Stomach (tissue), 4 donors: Measurements from ENCODE around the gene ECHDC3.

Experiments
- EP300 ChIP-seq: sonication (generic); formaldehyde crosslinking; IDR thresholded peaks from one replicate; pipeline ENCODE4 v1.6.1; 2017; ENCODE audit warnings: antibody characterized with exemption
- POLR2A ChIP-seq, 4 donors: fragments of 450-650 bp; IDR thresholded peaks; one replicate each; pipeline ENCODE4 v1.6.1; 2016; ENCODE audit warnings: antibody characterized with exemption in 4 of 4, control low read depth in 2 of 4, mild to moderate bottlenecking in 1 of 4, moderate library complexity in 1 of 4
- POLR2AphosphoS5 ChIP-seq, 3 donors: sonication (generic); formaldehyde crosslinking; IDR thresholded peaks; one replicate each; pipeline ENCODE4 v1.6.1; 2016; ENCODE audit warnings: antibody characterized with exemption in 3 of 3
- TF ChIP-seq, protein P1 (sequence below), 7 experiments: fragments of 450-650 bp in 4 of 7; fragments of 200-600 bp in 3 of 7; sonication (generic) in 3 of 7; IDR thresholded peaks; one replicate each; pipeline ENCODE4 v1.5.1; 2016 to 2019; ENCODE audit warnings: antibody characterized with exemption in 7 of 7, control low read depth in 2 of 7, mild to moderate bottlenecking in 1 of 7

- no peak for TF ChIP-seq POLR2AphosphoS5 (IDR thresholded peaks at IDR 0.05)
- TF ChIP-seq, protein P1, sequence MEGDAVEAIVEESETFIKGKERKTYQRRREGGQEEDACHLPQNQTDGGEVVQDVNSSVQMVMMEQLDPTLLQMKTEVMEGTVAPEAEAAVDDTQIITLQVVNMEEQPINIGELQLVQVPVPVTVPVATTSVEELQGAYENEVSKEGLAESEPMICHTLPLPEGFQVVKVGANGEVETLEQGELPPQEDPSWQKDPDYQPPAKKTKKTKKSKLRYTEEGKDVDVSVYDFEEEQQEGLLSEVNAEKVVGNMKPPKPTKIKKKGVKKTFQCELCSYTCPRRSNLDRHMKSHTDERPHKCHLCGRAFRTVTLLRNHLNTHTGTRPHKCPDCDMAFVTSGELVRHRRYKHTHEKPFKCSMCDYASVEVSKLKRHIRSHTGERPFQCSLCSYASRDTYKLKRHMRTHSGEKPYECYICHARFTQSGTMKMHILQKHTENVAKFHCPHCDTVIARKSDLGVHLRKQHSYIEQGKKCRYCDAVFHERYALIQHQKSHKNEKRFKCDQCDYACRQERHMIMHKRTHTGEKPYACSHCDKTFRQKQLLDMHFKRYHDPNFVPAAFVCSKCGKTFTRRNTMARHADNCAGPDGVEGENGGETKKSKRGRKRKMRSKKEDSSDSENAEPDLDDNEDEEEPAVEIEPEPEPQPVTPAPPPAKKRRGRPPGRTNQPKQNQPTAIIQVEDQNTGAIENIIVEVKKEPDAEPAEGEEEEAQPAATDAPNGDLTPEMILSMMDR (IDR thresholded peaks at IDR 0.05), result no peak
- TF ChIP-seq POLR2A (IDR thresholded peaks at IDR 0.05), result no peak
- TF ChIP-seq EP300, result no peak
Observed at GRCh38 chr10:11721806-11722205, 20.4 kb upstream of the ECHDC3 start.
